Keratinocyte (primary cell): Measurements from ENCODE around the gene TRAIP.

Experiments used
- CTCF ChIP-seq, 3 experiments: IDR thresholded peaks in 1 of 3; conservative IDR thresholded peaks in 1 of 3; optimal IDR thresholded peaks in 1 of 3; 2 replicates in 2 of 3; 3 replicates in 1 of 3; pipeline versions ENCODE3 to v1.5.1; 2011; ENCODE audit warnings: low read length in 3 of 3, mild to moderate bottlenecking in 3 of 3, moderate library complexity in 2 of 3, control low read depth in 1 of 3, inconsistent platforms in 1 of 3; ENCODE audit not compliant: insufficient read depth in 2 of 3; ENCODE audit errors: extremely low read depth in 1 of 3
- EZH2 ChIP-seq: IDR thresholded peaks from one replicate; pipeline ENCODE4 v1.6.1; 2012; ENCODE audit warnings: inconsistent platforms, mild to moderate bottlenecking, low read length, moderate library complexity

GRCh38 chr3:49791571-49791970, 64.8 kb downstream of the TRAIP start:
- TF ChIP-seq CTCF (optimal IDR thresholded peaks at IDR 0.05 in 1 of 3, IDR thresholded peaks at IDR 0.05 in 1 of 3, conservative IDR thresholded peaks at IDR 0.05 in 1 of 3; ENCODE audit: extremely low read depth in 1 of 3, insufficient read depth in 2 of 3, low read length in 3 of 3) = no peak
- no peak for TF ChIP-seq EZH2
